Medulla oblongata (tissue), 1 donor: ENCODE data around the gene TDRD15.
"Not testable (repeated sequence)": the region's sequence is repeated elsewhere in the genome, so short reads cannot be mapped to it uniquely, and the experiment has no call there.

Source experiments
- DNase-seq: peaks from one replicate; pipeline ENCODE4 v3.0.0-alpha.2; 2015; ENCODE audit errors: extremely low spot score

The TDRD15 gene

DNA sequence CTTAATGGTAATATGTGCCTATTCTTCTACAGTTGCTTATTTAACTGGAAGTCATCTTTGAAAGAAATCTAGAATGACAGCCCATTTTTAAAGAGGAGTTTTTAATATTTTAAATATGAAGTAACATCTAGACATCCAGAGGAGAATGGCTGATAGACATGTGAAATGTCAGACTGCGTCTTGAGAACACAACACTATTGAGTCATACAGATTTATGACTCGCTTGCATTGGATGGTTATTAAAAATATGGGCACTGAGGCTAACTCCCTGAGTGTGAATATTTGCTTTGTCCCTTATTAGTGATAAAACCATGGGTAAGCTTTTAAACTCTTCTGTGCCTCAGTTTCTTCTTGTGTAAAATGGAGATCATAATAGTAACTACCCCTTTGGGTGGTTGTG, 22.9 kb downstream of the TDRD15 start:
- no peak for DNase-seq

DNA sequence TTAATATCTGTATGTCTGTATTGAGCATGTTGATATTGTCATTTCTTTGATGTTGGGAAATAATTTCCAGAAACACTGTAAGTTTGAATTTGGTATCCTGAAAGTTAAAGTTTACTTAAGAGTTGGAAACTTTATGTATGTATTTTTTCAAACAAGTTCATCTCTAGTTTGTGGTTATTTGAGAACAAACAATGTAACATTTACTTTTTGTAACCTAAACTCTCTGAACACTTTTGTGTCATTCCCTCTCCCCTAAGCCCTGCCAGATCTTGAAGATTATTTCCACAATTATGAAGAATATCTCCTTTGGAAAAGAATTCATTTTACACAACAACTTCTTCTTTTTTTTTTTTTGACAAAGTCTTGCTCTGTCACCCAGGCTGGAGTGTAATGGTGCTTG, 24.9 kb downstream of the TDRD15 start:
- no peak for DNase-seq

DNA sequence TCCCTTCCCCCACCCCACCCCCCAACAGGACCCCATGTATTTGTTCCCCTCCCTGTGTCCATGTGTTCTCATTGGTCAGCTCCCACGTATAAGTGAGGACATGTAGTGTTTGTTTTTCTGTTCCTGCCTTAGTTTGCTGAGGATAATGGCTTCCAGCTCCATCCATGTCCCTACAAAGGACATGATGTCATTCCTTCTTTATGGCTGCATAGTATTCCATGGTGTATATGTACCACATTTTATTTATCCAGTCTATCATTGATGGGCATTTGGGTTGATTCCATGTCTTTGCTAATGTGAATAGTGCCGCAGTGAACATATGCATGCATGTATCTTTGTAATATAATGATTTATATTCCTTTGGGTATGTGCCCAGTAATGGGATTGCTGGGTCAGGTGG, 27.5 kb downstream of the TDRD15 start:
- DNase-seq: not testable (repeated sequence)

DNA sequence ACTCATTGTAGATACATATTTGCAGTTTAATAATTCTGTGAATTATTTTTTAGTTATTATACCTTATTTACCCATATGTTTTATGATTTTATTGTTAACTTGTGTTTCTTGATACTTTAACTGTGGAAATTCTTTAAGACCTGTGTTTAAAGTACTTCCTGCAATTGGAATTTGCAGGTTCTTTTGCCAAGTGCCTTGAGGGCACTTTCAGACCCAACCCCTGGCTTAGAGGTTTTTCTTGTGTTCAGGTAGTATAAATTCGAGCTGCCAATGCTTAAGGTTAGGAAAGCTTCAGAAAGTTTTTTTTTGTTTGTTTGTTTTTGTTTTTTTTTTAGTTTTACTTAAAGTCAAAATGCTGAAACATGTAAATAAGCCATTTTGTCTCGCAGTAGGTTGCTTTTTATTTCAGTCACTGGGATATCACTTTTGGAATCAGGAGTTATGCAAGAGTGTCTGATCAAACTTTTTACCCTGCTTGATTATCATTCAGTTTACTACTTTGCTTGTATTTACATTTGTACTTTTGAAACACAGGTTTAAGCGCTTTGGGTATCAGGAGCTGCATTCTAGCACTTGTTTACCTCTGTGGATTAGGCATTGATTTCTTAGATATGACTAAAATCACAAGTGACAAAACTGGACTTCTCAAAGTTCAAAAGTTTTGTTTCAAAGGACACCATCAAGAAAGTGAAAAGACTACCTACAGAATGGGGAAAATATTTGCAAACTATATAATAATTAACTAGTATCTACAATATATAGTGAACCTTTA, 31.8 kb downstream of the TDRD15 start:
- DNase-seq: no peak

DNA sequence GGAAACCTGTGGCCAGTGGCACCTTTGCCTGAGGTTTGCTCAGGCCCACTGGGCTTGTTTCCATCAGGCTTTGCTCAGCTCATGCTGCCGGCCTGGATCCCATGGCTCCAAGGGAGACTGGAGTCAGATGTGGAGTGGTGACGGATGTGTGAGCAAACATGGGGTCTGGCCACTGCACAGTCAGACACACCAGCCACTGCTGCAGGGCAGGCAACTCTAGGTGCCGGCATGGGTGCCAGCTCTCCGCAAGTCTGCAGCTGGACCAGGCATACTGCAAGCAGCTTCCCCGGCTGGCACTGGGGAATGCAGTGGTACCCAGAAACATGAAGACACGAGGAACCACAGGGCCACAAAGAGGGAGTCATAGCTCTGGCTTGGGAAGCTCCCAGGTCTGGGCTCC, 37.4 kb downstream of the TDRD15 start:
- DNase-seq: no peak

DNA sequence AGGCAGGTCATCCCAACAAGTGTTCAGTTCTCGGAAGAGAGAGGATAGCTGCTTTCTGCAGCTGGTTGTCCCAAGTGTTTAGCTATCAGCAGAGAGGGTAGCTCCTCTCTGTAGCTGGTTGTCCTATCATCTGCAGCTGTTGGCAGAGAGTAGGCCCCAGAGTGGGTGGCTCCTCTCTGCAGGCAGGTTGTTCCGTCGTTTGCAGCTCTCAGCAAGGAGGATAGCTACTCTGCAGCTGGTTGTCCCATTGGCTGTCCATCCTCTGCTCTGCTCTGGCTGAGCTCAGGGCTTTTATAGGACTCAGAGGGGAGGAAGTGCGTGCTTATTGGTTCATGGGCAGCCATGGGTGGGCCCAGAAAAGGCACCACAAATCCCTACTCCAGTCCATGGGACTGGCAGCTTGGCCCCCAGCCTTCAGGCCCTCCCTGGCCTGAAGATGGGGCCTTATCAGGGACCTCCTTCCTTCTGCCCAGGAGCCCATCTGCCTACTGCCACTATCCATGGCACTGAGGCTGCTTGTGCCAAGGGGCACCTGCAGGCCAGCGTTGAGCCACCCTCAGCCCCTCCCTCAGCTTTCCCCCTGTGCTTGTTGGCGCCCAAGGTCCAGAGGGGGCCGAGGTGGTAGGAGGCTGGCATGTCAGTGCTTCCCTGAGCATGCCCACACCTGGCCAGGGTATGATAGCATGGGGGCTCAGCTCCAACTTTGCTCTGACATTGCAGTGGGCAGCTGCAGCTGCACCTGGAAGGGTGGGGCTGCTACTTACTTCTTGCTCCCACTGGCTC, 38.3 kb downstream of the TDRD15 start:
- DNase-seq: no peak

DNA sequence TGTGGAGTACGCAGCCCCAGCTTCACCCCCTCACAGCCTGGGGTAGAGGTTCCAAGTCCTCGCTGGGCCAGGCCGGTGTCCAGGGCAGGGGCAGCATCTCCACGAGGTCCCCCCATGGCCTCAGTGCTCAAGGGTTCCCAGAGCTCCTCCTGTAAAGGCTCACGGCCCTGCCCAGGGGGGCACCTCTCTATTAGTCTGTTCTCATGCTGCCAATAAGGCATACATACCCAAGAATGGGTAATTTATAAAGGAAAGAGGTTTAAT, 38.8 kb downstream of the TDRD15 start:
- DNase-seq: no peak

DNA sequence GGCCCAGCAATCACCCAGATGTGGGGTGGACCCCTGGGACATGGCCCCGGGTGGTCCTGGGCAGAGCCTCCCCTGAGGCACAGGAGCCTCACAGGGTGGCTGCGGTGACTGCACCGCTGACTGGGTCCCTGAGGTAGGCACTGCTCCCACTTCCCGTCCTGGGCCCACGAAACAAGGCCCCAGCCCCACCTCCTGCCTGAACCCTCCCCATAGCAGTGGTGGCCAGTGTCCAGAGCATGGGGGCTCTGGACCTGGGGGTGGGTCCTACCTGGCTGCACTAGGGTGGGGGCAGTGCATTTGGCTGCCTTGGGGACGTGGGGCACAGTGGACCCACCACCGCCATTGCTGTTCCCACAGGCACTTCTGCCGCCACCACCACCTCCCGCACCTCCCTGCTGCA, 39.4 kb downstream of the TDRD15 start:
- no peak for DNase-seq

DNA sequence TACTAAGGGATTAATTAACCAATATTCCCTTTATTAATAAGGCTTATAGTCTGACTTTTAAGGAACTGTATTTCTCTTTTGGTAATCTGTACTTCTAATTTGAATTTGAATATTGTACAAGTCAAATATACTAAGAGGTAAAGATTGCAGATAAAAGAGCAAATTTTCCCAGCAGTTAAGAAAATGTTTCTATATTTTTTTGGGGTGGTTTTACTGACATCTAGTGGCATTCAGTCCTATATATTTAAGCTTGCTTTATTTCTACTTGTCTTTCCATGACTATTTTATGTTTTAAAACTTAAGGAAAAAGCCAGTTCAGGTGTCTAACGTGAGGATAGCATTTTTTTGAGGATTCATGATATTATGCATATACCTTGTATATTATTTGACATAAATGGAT, 41.6 kb downstream of the TDRD15 start:
- no peak for DNase-seq

DNA sequence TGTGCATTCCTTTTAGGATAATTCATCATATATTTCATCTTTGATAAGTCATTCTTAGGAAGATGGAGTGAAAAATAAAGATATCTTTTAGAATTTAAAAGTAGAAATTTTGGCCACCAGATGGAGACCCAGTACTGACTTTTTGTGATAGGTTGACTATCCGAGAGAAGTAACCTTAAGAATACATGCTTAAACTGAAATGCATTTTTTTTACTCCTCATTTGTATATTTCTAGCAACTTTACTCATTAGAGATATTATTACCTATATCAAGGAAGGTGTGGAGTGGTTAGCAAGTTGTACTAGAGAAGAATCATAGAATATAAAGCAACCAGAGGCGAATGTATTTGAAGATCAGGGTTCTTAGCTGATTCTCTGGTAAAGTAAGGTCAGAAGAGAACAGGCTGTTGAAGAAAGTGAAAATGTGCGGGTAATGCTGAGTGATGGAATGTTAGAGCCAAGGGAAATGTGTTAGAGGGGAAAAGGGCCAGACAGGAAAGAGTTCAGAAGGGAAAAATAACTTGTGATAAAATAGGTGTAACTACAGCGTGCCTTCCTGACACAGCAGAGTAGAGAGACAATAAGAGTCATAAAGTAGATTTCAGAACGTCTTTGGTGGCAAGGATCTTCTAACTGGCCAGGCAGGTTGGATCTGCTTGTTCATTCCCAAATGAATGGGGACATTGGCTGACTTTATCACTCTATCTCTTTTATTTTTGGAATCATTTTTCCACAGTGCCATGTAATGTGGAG, 52.3 kb downstream of the TDRD15 start:
- DNase-seq: peak; percentile 79

DNA sequence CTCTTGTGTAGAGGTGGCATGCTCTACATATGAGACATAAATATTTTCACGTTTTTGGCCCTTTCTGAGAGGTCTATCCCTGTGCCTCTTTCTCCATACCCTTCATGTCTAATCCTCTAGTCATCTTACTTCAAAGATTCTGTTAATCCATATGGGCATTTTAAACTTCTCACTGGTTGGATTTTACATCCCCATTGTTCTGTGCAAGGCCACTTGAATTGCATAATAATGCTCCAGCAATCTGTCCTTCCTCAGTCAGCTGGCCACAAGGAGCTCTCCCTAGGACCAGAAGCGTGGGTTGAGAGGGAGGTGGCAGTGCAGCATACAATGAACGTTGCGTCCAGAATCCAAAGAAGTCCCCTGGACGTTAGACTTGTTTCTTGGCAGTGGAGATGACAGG, 58.2 kb downstream of the TDRD15 start:
- DNase-seq: no peak

DNA sequence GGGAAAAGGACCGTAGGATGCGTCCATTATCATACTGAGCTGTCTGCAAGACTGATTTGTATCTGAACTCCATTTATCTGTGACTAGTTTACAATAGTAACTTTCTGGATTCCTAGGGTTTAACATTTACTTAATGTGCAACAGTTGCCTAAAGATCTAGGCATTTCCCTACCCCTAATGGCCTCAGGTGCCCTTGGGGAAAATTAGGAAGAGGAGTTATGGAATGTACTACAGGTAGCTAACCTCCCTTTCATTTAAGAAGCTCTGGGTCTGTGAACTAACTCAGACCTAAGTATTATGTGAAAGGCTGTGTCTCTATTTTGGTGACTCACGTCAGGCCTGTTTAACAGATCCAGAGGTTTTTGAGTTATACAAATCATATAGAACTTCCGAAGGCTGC, 59.5 kb downstream of the TDRD15 start:
- DNase-seq: no peak

DNA sequence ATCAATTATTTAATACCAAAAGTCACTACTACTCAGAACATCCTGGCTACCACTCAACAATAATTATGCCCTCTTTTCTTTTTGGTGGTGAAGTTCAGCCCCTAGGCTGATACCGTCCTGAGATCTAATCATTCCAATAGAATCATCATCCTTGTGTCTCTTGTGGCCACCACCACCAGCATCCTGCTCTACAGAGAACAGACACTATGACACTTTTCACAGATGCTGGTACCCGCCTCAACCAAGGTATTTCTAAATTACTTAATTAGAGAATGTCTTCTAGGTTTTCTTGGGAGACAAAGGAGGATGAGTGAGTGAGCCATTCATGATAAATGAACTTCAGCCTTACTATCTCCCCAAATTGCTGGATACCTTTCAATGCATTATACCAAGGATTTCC, 60.0 kb downstream of the TDRD15 start:
- no peak for DNase-seq

DNA sequence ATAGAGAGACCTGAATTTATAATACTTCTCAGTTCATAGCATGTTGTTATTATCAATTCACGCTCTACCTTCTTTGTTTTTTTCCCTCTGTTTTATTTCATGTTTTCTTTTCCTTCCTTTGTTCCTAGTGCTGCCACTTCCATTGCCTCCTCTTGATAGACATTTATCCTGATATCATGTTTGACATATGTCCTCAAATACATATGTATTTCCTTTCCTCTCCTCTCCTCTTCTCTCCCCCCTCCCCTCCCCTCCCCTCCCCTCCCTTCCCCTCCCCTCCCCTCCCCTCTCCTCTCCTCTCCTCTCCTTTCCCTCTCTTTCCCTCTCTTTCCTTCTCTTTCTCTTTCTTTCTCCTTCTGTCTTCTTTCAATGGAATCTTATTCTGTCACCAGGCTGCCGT, 67.8 kb downstream of the TDRD15 start:
- no peak for DNase-seq
